Endothelial cell of umbilical vein (primary cell): ENCODE measurements around the gene WDR45.

Experiments
- EZH2 ChIP-seq: IDR thresholded peaks from 2 replicates; pipeline ENCODE4 v1.6.1; 2012; ENCODE audit warnings: borderline replicate concordance, low read depth, mild to moderate bottlenecking, moderate library complexity, low read length, inconsistent platforms; ENCODE audit not compliant: severe bottlenecking
- JUN ChIP-seq: IDR thresholded peaks from 2 replicates; pipeline ENCODE4 v1.6.1; 2011; ENCODE audit warnings: borderline replicate concordance, low read depth; ENCODE audit not compliant: insufficient read length, insufficient read depth
- POLR2A ChIP-seq: IDR thresholded peaks from 2 replicates; pipeline ENCODE4 v1.6.1; 2012; ENCODE audit warnings: low read depth, mild to moderate bottlenecking, control low read depth, low read length
- POLR2AphosphoS5 ChIP-seq: IDR thresholded peaks from 2 replicates; pipeline ENCODE4 v1.6.1; 2012; ENCODE audit warnings: low read depth, mild to moderate bottlenecking, control low read depth, low read length, moderate library complexity; ENCODE audit not compliant: insufficient read depth
- TF ChIP-seq, protein P1 (sequence below), 2 donors: IDR thresholded peaks; 1 replicate in 1 of 2; 2 replicates in 1 of 2; pipeline ENCODE4 v1.5.1; 2011; ENCODE audit warnings: low read length in 2 of 2, mild to moderate bottlenecking in 2 of 2, moderate library complexity in 2 of 2, control low read depth in 1 of 2, inconsistent platforms in 1 of 2, low read depth in 1 of 2; ENCODE audit not compliant: insufficient read depth in 1 of 2; ENCODE audit errors: extremely low read depth in 1 of 2

DNA sequence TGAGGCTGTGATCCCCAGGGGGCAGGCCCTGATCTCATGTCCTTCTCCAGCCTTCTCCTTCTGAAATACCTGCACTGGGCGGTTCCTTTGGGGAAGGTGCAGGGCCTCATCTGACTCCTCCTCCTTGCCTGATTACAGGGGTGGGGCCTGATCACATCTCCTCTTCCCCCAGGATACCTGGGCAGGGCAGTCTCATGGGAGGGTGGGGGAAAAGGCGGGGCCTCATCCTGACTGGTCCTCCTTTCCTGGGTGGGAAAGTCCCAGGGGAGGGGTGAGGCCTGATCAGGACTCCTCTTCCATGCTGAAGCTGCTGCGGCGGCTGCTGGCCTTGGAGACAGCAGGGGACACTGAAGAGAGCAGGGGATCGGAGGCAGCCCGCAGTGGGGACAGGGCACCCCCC is 49.8 kb downstream of the WDR45 start:
- no peak for TF ChIP-seq POLR2A
- TF ChIP-seq JUN, result no peak
- TF ChIP-seq, protein P1, sequence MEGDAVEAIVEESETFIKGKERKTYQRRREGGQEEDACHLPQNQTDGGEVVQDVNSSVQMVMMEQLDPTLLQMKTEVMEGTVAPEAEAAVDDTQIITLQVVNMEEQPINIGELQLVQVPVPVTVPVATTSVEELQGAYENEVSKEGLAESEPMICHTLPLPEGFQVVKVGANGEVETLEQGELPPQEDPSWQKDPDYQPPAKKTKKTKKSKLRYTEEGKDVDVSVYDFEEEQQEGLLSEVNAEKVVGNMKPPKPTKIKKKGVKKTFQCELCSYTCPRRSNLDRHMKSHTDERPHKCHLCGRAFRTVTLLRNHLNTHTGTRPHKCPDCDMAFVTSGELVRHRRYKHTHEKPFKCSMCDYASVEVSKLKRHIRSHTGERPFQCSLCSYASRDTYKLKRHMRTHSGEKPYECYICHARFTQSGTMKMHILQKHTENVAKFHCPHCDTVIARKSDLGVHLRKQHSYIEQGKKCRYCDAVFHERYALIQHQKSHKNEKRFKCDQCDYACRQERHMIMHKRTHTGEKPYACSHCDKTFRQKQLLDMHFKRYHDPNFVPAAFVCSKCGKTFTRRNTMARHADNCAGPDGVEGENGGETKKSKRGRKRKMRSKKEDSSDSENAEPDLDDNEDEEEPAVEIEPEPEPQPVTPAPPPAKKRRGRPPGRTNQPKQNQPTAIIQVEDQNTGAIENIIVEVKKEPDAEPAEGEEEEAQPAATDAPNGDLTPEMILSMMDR (IDR thresholded peaks at IDR 0.05; ENCODE audit: extremely low read depth in 1 of 2, insufficient read depth in 1 of 2, low read depth in 1 of 2, low read length in 2 of 2), result no peak
- TF ChIP-seq POLR2AphosphoS5, result no peak
- TF ChIP-seq EZH2, result no peak
